Measurements from ENCODE around the gene SNX6.
"Not testable (repeated sequence)": the region's sequence is repeated elsewhere in the genome, so short reads cannot be mapped to it uniquely, and the experiment has no call there.

SNX6 gene

DNA sequence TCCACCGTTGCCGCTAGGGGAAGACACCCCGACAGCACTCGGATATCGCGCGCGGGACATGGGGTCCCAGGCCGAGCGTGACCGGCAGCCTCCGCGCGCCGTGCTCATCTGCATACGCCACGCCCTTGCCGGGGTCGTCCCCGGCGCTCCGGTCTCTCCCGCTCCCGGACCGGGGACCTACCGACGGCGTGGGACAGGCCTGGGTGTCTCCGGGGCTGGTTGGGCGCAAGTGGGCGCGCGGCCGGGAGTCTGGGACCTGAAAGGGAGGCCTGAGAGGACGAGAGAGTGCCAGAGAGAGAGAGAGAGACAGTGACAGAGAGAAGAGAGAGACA lies 73.5 kb downstream of the SNX6 start:
- peak; percentile 84 for ATAC-seq
- not testable (repeated sequence) for H3K27me3 Mint-ChIP-seq, H3K36me3 Mint-ChIP-seq, H3K27ac Mint-ChIP-seq, H3K9me3 Mint-ChIP-seq, H3K4me3 Mint-ChIP-seq
- peaks cover 10% of the 10 kb centered on the region for H3K4me1 Mint-ChIP-seq

DNA sequence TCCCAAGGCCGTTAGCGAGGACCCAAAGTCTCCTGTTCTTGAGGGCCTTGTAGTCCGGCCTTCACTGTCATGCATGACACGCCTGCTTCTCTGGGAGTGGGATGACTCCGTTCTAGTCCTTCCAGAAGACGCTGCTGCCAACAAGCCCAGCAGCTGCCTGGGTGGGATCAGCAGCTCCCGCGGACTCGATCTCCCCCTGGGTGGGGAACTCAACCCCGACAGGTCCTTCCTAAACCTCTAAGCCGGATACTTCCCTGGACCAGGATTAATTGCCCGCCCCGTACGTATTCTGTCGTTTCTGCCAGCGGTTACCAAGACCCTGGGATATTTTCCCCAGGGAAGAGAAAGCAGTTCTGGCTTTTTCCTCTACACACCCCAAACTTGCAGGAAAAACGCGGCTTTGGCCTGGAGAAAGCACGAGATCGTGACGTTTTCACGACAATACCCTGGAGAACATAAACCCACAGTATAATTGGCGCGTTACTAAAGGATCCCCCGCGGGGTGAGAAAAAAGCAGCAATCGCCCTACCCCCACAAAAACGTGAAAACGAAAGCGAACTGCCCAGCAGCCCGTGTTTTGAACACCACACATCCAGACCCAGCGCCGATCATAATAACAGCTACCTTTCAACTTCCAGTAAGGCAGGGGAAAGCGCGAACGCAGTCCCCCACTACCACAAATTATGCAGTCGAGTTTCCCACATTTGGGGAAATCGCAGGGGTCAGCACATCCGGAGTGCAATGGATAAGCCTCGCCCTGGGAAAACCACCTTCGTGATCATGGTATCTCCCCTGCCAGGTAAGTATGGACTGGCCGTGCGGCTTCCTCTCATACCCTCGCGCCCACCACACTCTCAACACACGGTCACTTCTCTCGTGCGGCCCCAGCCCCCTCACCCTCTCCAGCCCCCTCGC lies 74.1 kb downstream of the SNX6 start:
- not testable (repeated sequence) for H3K36me3 Mint-ChIP-seq, H3K4me3 Mint-ChIP-seq, H3K27me3 Mint-ChIP-seq, H3K9me3 Mint-ChIP-seq, H3K27ac Mint-ChIP-seq
- peak; percentile 88 for ATAC-seq
- peaks cover 10% of the 10 kb centered on the region for H3K4me1 Mint-ChIP-seq

DNA sequence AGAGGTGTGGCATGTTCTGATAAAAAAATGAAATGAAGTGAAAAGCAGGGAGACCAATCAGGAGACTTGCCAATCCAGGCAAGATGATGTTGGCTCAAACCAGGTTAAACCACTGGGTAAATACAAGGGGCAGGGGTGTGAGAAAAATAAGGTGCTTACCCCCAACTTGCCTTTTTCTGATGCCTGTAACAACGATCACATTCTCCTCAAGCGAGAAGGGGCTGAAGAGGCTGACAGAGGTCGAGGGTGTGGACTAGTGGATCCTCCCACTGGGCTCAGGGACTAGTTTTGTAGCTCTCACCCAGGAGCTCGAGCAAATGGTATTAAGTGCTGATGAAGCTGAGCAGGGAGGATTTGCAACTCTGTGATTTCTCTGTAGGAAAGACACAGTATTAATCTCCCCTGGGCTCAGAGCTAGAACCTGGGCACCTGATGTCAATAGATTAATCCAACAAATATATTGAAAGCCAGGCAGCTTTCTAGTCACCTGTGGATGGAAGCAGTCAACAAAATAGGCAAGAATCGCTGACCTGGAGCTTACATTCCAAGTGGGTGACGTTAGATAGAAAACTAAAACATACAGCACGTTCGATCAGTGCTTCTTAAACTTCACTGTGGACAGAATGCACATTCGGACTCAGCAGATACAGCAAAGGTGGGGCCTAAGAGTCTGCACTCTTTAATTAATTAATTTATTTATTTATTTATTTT lies 75.3 kb downstream of the SNX6 start:
- Mint-ChIP-seq H3K27ac (peak overlapping the region; percentile 43), H3K9me3 (no peaks in the 10 kb centered on the region), H3K4me3 (peak overlapping the region; percentile 42), H3K36me3 (no peaks in the 10 kb centered on the region), H3K4me1 (peaks cover 18% of the 10 kb centered on the region), H3K27me3 (no peaks in the 10 kb centered on the region)
- ATAC-seq, result no peak

DNA sequence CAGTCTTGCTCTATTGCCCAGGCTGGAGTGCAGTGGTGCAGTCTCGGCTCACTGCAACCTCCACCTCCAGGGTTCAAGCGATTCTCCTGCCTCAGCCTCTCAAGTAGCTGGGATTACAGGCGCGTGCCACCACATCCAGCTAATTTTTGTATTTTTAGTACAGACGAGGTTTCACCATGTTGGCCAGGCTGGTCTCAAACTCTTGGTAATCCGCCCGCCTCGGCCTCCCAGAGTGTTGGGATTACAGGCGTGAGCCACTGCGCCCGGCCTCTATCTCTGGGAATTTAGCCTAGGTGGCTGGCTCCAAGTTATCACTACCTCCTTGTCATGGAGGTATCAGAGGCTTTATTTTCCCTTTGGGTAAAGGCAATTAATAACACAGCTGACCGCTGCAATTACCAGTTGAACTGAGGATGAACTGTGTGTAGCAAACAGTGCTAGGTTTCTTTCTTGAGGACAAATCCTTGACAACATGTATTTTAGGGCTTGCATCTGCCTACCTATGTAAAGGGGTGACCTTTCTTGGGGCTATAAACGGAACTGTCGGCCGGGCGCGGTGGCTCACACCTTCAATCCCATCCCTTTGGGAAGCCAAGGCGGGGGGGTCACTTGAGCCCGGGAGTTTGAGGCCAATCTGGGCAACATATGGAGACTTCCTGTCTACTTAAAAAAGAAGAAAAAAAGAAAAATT lies 80.5 kb downstream of the SNX6 start:
- not testable (repeated sequence) for H3K9me3 Mint-ChIP-seq, H3K27ac Mint-ChIP-seq

DNA sequence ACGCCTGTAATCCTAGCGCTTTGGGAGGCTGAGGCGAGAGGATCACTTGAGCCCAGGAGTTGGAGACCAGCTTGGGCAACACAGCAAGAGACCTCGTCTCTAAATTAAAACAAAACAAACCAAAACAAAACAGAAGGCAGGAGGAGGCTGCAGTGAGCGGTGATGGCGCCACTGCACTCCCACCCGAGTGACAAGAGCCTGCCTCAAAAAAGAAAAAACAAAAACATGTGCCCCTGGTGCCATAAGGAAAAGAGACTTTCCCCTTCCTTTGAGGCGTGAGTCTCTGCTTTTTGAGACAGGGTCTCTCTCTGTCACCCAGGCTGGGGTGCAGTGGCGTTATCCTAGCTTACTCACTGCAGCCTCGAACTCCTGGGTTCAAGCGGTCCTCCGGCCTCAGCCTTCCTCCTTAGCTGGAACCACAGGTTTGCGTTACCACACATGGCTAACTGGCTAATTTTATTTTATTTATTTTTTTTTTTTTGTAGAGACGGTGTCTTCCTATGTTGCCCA lies 81.4 kb downstream of the SNX6 start:
- Mint-ChIP-seq H3K27ac (peak overlapping the region; percentile 68), H3K9me3 (no peaks in the 10 kb centered on the region), H3K27me3 (no peaks in the 10 kb centered on the region), H3K4me1 (peaks cover 11% of the 10 kb centered on the region), H3K36me3 (no peaks in the 10 kb centered on the region), H3K4me3 (no peak overlapping the region)
- no peak for ATAC-seq

More for the DNA sequence above, 80.5 kb downstream of the SNX6 start:
- H3K36me3 Mint-ChIP-seq, H3K4me3 Mint-ChIP-seq, ATAC-seq, H3K27me3 Mint-ChIP-seq: not testable (repeated sequence)
- peaks cover 17% of the 10 kb centered on the region for H3K4me1 Mint-ChIP-seq

DNA sequence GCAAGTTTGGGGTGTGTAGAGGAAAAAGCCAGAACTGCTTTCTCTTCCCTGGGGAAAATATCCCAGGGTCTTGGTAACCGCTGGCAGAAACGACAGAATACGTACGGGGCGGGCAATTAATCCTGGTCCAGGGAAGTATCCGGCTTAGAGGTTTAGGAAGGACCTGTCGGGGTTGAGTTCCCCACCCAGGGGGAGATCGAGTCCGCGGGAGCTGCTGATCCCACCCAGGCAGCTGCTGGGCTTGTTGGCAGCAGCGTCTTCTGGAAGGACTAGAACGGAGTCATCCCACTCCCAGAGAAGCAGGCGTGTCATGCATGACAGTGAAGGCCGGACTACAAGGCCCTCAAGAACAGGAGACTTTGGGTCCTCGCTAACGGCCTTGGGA lies 82.8 kb downstream of the SNX6 start:
- Mint-ChIP-seq H3K27ac (peak overlapping the region; percentile 68), H3K4me1 (peaks cover 11% of the 10 kb centered on the region)
- peak; percentile 81 for ATAC-seq
- H3K4me3 Mint-ChIP-seq, H3K36me3 Mint-ChIP-seq, H3K9me3 Mint-ChIP-seq, H3K27me3 Mint-ChIP-seq: not testable (repeated sequence)

DNA sequence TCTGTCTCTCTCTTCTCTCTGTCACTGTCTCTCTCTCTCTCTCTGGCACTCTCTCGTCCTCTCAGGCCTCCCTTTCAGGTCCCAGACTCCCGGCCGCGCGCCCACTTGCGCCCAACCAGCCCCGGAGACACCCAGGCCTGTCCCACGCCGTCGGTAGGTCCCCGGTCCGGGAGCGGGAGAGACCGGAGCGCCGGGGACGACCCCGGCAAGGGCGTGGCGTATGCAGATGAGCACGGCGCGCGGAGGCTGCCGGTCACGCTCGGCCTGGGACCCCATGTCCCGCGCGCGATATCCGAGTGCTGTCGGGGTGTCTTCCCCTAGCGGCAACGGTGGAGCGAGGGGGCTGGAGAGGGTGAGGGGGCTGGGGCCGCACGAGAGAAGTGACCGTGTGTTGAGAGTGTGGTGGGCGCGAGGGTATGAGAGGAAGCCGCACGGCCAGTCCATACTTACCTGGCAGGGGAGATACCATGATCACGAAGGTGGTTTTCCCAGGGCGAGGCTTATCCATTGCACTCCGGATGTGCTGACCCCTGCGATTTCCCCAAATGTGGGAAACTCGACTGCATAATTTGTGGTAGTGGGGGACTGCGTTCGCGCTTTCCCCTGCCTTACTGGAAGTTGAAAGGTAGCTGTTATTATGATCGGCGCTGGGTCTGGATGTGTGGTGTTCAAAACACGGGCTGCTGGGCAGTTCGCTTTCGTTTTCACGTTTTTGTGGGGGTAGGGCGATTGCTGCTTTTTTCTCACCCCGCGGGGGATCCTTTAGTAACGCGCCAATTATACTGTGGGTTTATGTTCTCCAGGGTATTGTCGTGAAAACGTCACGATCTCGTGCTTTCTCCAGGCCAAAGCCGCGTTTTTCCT lies 83.4 kb downstream of the SNX6 start:
- H3K27ac Mint-ChIP-seq, H3K4me3 Mint-ChIP-seq, H3K27me3 Mint-ChIP-seq, H3K9me3 Mint-ChIP-seq, H3K36me3 Mint-ChIP-seq: not testable (repeated sequence)
- peaks cover 11% of the 10 kb centered on the region for H3K4me1 Mint-ChIP-seq
- peak; percentile 87 for ATAC-seq

GRCh38 chr14:34540181-34541059 lies 89.5 kb downstream of the SNX6 start:
- not testable (repeated sequence) for H3K27me3 Mint-ChIP-seq, ATAC-seq, H3K9me3 Mint-ChIP-seq, H3K36me3 Mint-ChIP-seq
- Mint-ChIP-seq H3K4me3 (peak overlapping the region; percentile 99), H3K27ac (peak overlapping the region; percentile 99), H3K4me1 (peaks cover 16% of the 10 kb centered on the region)

GRCh38 chr14:34539407-34540180 lies 90.4 kb downstream of the SNX6 start, which contains the start of gene EAPP:
Gene EAPP, minus strand, starts transcription at chr14:34539701. Its CDS starts 73 bp downstream, at chr14:34539628.
- Mint-ChIP-seq H3K4me3 (peak within 1 kb of the TSS; percentile 99), H3K9me3 (peaks cover 2% of the 10 kb centered on the region), H3K27ac (peak within 1 kb of the TSS; percentile 99), H3K36me3 (no peaks in the 10 kb centered on the region), H3K27me3 (no peaks in the 10 kb centered on the region), H3K4me1 (peaks cover 16% of the 10 kb centered on the region)
- peak; percentile 100 for ATAC-seq

- ATAC-seq, result no peak
- Mint-ChIP-seq H3K27me3 (no peaks in the 10 kb centered on the region), H3K4me1 (peaks cover 16% of the 10 kb centered on the region), H3K27ac (peak overlapping the region; percentile 99), H3K36me3 (no peaks in the 10 kb centered on the region), H3K9me3 (peaks cover 2% of the 10 kb centered on the region), H3K4me3 (peak overlapping the region; percentile 99)
Observed at GRCh38 chr14:34538871-34539406, 91.0 kb downstream of the SNX6 start.

GRCh38 chr14:34538096-34538495 lies 91.9 kb downstream of the SNX6 start:
- H3K27ac Mint-ChIP-seq, H3K36me3 Mint-ChIP-seq, H3K27me3 Mint-ChIP-seq, H3K4me3 Mint-ChIP-seq, H3K9me3 Mint-ChIP-seq, ATAC-seq: not testable (repeated sequence)
- peaks cover 16% of the 10 kb centered on the region for H3K4me1 Mint-ChIP-seq

DNA sequence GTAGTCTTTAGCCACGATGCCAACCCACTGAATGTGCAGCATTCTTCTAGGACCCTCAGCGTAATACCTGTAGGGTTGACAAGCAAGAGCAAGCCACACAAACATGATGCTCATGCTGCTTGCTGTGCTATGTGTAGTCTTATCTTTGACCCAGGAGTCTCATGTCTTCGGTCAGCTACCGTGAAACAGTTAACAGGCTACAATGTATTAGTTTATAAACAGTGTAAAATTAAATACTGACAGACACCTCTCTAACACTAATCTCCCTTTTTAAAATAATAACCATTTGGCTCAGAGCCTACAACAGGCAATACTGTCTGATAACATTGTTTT lies 92.3 kb downstream of the SNX6 start:
- Mint-ChIP-seq H3K27ac (no peak overlapping the region), H3K9me3 (peaks cover 2% of the 10 kb centered on the region), H3K4me3 (no peak overlapping the region), H3K27me3 (no peaks in the 10 kb centered on the region), H3K36me3 (peaks cover 9% of the 10 kb centered on the region), H3K4me1 (peaks cover 16% of the 10 kb centered on the region)
- ATAC-seq, result no peak

- no peak overlapping the region for H3K4me3 Mint-ChIP-seq
- peaks cover 13% of the 10 kb centered on the region for H3K36me3 Mint-ChIP-seq
- H3K27me3 Mint-ChIP-seq, result no peaks in the 10 kb centered on the region
- peaks cover 2% of the 10 kb centered on the region for H3K9me3 Mint-ChIP-seq
- ATAC-seq, result no peak
- peaks cover 16% of the 10 kb centered on the region for H3K4me1 Mint-ChIP-seq
- H3K27ac Mint-ChIP-seq, result no peak overlapping the region
Observed at GRCh38 chr14:34536951-34537676, 92.8 kb downstream of the SNX6 start.

Data from stimulated activated memory B cell treated with anti-CD40 and anti-IgM and Interleukin-4, amounts not matched to agents 10 μg/mL and 1 μg/mL and 100 μg/mL, for 72 hours (primary cell).